Mucosa of descending colon (tissue), 3 donors: ENCODE measurements around the gene TMEFF2. TPM values are rescaled to one million over a fixed set of nuclear protein-coding genes. Genes with fewer than 3 reads are reported as not detected.

ENCODE experiments used
- ATAC-seq: fragments of 200-7000 bp; cut with Tn5 transposase; one replicate; pipeline ENCODE4 v1.9.1; 2020; ENCODE audit warnings: mild to moderate bottlenecking, moderate library complexity
- DNase-seq, 3 donors: peaks; one replicate each; pipeline ENCODE4 v3.0.0-alpha.2; 2020
- H3K36me3 ChIP-seq: fragments of 200-600 bp; one replicate; pipeline ENCODE4 v1.8.0; 2021; ENCODE audit warnings: low read depth, mild to moderate bottlenecking
- H3K4me1 ChIP-seq: fragments of 200-600 bp; one replicate; pipeline ENCODE4 v1.8.0; 2021; ENCODE audit warnings: low read depth, mild to moderate bottlenecking
- H3K4me3 ChIP-seq: fragments of 200-600 bp; one replicate; pipeline ENCODE4 v1.8.0; 2021; ENCODE audit warnings: mild to moderate bottlenecking
- H3K9me3 ChIP-seq: fragments of 200-600 bp; one replicate; pipeline ENCODE4 v1.8.0; 2021; ENCODE audit warnings: mild to moderate bottlenecking
- intact Hi-C, 2 donors: fragments of 100-400 bp; cut with DNase I in 1 of 2; cut with micrococcal nuclease in 1 of 2; formaldehyde crosslinking; loops; one replicate each; pipeline versions ENCODE4 v1.11.0 to v1.11.1; 2022; cut with DNase I, micrococcal nuclease
- total RNA-seq, 3 donors: library from RNA; stranded (reverse); fragmentation: NEBNext Ultra II Directional in 2 of 3; extraction: Animal tissue kit (Norgen Biotek cat#: 25700) in 2 of 3; gene quantifications; one replicate each; pipeline versions ENCODE4 v1.2.1 to v1.2.4, GENCODE V29; 2021 to 2023
- TF ChIP-seq, protein P1 (sequence below): fragments of 200-600 bp; IDR thresholded peaks from one replicate; pipeline ENCODE4 v1.8.0; 2022; ENCODE audit warnings: antibody characterized with exemption, mild to moderate bottlenecking
- donor health status: DM: no; HTN: no; CAD: no; lungs with moderate emphysema.
- donor health status: DM: no; HTN: no; CAD: no.
- donor health status: DM: no; HTN: yes; CAD: no.

Gene TMEFF2
- total RNA-seq, 3 donors from 2014 or later = 0.31 to 1.0 TPM; not detected in 1

DNA sequence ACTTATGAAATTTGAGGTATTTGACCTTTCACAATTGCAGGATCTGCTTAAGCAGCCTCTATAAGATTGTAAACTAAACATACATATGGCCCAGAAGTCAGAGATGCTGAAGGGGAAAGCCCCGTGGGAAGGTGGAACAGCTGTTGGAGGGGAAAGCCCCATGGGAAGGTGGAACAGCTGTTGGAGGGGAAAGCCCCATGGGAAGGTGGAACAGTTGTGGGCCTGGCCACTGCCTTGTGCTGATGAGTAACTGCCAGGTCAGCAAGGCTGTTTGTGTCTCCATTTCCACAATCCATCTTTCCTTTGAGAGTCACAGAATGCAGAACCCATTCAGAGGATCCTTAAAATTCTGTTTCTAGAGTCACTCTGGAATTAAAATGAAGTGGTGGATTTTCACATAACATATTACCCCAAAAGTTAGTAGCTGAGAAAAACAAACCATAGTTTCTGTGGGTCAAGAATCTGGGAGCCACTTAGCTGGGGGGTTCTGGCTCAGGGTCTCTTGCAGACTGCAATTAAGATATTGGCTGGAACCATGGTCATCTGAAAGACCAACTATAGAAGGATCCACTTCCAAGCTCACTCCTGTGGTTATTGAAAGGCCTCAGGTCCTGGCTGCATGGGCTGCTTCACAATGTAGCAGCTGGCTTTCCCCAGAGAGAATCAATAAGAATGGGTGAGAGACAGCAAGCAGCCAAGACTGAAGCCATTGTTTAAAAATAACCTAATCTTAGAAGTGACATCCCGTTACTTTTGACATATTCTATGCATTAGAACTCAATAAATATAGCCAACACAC is 261.2 kb downstream of the TMEFF2 start:
- intact Hi-C loops = no loop called here
- H3K9me3 ChIP-seq = no peaks in the 10 kb centered on the region
- H3K4me3 ChIP-seq = no peak overlapping the region
- ATAC-seq = peak; percentile 78
- TF ChIP-seq, protein P1, sequence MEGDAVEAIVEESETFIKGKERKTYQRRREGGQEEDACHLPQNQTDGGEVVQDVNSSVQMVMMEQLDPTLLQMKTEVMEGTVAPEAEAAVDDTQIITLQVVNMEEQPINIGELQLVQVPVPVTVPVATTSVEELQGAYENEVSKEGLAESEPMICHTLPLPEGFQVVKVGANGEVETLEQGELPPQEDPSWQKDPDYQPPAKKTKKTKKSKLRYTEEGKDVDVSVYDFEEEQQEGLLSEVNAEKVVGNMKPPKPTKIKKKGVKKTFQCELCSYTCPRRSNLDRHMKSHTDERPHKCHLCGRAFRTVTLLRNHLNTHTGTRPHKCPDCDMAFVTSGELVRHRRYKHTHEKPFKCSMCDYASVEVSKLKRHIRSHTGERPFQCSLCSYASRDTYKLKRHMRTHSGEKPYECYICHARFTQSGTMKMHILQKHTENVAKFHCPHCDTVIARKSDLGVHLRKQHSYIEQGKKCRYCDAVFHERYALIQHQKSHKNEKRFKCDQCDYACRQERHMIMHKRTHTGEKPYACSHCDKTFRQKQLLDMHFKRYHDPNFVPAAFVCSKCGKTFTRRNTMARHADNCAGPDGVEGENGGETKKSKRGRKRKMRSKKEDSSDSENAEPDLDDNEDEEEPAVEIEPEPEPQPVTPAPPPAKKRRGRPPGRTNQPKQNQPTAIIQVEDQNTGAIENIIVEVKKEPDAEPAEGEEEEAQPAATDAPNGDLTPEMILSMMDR = no peak
- no peaks in the 10 kb centered on the region for H3K36me3 ChIP-seq
- H3K4me1 ChIP-seq = peaks cover 6% of the 10 kb centered on the region
- DNase-seq = peak in 2 of 3 donors; percentile 42 to 55

DNA sequence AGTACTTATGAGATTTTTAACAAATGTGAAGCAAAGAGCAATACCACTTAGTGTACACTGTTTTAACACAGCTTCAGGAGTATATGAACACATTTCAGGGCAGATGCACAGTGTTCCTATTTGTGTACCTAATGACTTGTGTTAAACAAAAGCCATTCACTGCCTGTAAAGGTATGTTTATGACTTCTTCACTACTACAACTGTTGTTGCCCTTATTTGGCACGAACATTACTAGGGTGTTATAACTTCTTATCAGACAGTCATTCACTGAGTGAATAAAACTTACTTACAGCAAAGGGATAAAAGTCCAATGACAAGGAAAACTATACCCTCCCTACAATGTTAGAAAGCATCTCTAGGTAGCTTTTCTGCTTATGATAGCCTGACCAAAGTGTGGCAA is 262.4 kb downstream of the TMEFF2 start:
- Histone ChIP-seq H3K4me1 (peaks cover 6% of the 10 kb centered on the region), H3K4me3 (no peak overlapping the region), H3K9me3 (no peaks in the 10 kb centered on the region), H3K36me3 (no peaks in the 10 kb centered on the region)
- ATAC-seq (peak; percentile 94), DNase-seq (no peak)
- intact Hi-C loops = no loop called here
- TF ChIP-seq, protein P1 = no peak

DNA sequence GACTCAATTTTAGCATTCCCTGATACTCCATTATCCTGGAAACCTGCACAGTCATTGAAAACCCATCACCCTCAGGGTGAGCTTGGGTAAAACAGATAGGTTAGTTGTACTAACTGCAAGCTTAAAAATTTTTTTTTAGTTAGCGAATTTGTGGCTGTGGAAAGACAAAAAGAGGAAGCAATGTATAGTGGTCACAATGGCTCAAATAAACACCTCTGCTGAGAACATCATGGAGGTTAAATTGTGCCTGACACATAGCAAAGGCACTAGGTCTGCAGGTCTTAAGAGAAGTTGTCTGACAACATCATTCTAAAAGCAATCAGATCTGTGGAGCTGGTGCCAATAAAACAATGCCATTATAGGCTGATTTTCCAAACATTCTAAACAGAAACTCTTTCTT is 263.4 kb downstream of the TMEFF2 start:
- Histone ChIP-seq H3K9me3 (no peaks in the 10 kb centered on the region), H3K4me3 (no peak overlapping the region), H3K4me1 (peaks cover 6% of the 10 kb centered on the region), H3K36me3 (no peaks in the 10 kb centered on the region)
- ATAC-seq (no peak), DNase-seq (no peak)
- TF ChIP-seq, protein P1 = no peak
- intact Hi-C loops = no loop called here

DNA sequence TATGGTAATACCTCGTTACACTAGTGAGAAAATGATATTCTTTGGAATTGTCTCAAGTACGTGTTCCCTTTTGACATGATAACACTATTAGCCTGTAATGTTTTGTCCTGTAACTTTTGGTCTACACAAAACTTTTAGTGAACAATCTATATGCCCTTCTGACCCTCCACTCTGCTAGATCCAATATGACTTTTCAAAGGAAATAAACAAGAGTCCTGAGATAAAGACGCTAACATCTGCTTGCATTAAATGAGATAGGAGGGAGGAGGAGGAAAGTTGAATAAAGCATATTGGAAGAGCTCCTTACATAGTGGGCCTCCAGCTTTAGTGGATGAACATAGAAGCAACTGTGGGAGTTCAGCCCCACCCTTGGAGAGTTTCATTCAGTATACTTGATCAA is 264.5 kb downstream of the TMEFF2 start:
- Histone ChIP-seq H3K36me3 (no peaks in the 10 kb centered on the region), H3K9me3 (no peaks in the 10 kb centered on the region), H3K4me3 (no peak overlapping the region), H3K4me1 (peaks cover 6% of the 10 kb centered on the region)
- DNase-seq (no peak), ATAC-seq (no peak)
- intact Hi-C loops = no loop called here
- TF ChIP-seq, protein P1 = no peak

DNA sequence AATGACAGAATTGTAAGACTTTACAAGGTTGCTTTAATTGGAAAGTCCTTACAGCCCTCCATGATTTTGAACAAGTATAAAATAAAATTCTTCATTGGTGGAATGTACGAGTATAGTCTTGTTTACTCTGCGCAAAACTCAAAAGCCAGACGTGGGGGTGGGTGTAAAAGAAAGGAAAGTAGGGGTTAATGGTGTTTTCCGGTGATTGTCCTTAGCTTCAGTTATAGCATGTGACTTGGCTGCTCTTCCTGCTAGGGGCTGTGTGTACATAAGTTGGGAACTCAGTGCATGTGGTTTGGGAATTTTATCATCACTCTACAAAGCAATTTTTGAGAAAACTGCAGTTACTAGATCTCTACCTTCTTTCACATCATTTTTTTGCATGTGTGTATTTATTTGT is 265.4 kb downstream of the TMEFF2 start:
- DNase-seq (no peak), ATAC-seq (no peak)
- intact Hi-C loops = no loop called here
- Histone ChIP-seq H3K4me1 (peaks cover 6% of the 10 kb centered on the region), H3K36me3 (no peaks in the 10 kb centered on the region), H3K4me3 (no peak overlapping the region), H3K9me3 (no peaks in the 10 kb centered on the region)
- TF ChIP-seq, protein P1 = no peak
